Activated naive CD8-positive, alpha-beta T cell treated with anti-CD3 and anti-CD28 coated beads for 36 hours (primary cell): ENCODE measurements around the gene FAM240B. TPM values are rescaled to one million over a fixed set of nuclear protein-coding genes. Genes with fewer than 3 reads are reported as not detected.

Source experiments
- DNase-seq: peaks from one replicate; pipeline ENCODE4 v3.0.0; 2021
- H3K27ac Mint-ChIP-seq: one replicate; pipeline ENCODE4 v1.8.0; 2022; ENCODE audit warnings: mild to moderate bottlenecking, moderate library complexity, mixed read lengths
- H3K27me3 Mint-ChIP-seq: one replicate; pipeline ENCODE4 v1.8.0; 2022; ENCODE audit warnings: mild to moderate bottlenecking, mixed read lengths
- H3K36me3 Mint-ChIP-seq: one replicate; pipeline ENCODE4 v1.8.0; 2021; ENCODE audit warnings: mild to moderate bottlenecking, mixed read lengths
- H3K4me1 Mint-ChIP-seq: one replicate; pipeline ENCODE4 v1.8.0; 2021; ENCODE audit warnings: mixed read lengths
- H3K4me3 Mint-ChIP-seq: one replicate; pipeline ENCODE4 v1.8.0; 2022; ENCODE audit warnings: mild to moderate bottlenecking, moderate library complexity, mixed read lengths
- H3K9me3 Mint-ChIP-seq: one replicate; pipeline ENCODE4 v1.8.0; 2022; ENCODE audit warnings: mixed read lengths
- total RNA-seq, 2 experiments: library from RNA; stranded (reverse); gene quantifications; one replicate each; pipeline ENCODE4 v1.2.3, GENCODE V29; 2021

Gene FAM240B
- total RNA-seq, 2 experiments from 2014 or later = not detected

DNA sequence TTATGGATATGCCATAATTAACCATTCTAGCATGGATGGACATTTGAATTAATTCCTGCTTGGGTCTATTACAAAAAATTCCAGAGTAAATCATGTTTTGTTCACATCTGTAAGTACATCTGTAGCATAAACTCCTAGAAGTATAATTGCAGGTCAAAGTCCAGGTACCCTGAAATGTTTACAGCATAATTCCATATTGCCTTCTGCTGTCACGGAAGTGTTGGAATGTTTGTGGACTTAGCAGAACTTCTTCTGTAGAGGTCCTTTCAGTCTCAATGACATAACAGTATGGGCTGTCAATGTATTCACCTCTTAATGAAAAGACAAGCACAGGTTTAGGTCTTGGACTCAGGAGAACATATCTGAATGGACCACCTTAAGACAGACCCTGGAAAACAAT, 1.8 kb downstream of the FAM240B start:
- Mint-ChIP-seq H3K27me3 (peaks cover 11% of the 10 kb centered on the region), H3K9me3 (no peaks in the 10 kb centered on the region), H3K27ac (no peak overlapping the region), H3K4me3 (no peak overlapping the region), H3K4me1 (no peaks in the 10 kb centered on the region), H3K36me3 (no peaks in the 10 kb centered on the region)
- no peak for DNase-seq

DNA sequence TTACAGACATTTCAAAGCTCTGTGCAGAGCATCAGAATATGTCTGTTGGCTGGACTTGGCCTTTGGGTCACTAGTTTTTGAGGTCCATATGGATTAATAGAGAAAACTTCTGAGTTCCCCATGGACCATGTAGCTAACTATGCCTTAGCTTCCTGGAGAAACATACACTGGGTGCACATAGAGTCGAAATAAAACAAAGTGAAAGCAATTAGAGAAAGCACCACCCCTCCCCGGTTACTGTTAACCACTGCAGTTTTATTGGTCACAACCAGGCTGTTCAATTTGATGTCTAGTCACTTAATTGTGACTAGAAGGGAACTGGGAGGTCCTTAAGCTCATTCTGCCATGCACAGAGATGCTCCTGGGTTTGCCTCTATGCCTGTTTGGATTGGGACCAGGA, 4.2 kb downstream of the FAM240B start:
- no peaks in the 10 kb centered on the region for H3K36me3 Mint-ChIP-seq
- no peaks in the 10 kb centered on the region for H3K9me3 Mint-ChIP-seq
- no peak for DNase-seq
- no peaks in the 10 kb centered on the region for H3K4me1 Mint-ChIP-seq
- H3K27ac Mint-ChIP-seq = no peak overlapping the region
- H3K27me3 Mint-ChIP-seq = peaks cover 26% of the 10 kb centered on the region
- no peak overlapping the region for H3K4me3 Mint-ChIP-seq

DNA sequence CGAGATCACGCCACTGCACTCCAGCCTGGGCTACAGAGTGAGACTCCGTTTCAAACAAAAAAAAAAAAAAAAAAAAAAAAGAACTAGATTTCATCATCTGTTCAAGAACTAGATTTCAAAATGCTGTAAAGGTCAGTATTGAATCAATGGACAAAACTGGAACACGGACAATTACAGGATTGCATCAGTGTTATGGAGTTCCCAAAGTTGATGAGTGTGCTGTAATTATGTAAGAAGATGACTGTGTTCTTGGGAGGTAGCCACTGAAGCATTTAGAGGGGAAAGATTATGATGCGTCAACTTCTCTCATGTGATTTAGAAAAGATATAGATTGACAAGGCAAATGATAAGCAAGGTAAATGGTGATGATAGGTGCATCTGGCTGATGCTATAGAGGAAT, 6.5 kb downstream of the FAM240B start:
- Mint-ChIP-seq H3K4me1 (no peaks in the 10 kb centered on the region), H3K9me3 (no peaks in the 10 kb centered on the region), H3K27me3 (peaks cover 26% of the 10 kb centered on the region), H3K4me3 (no peak overlapping the region), H3K36me3 (no peaks in the 10 kb centered on the region), H3K27ac (no peak overlapping the region)
- DNase-seq = no peak

DNA sequence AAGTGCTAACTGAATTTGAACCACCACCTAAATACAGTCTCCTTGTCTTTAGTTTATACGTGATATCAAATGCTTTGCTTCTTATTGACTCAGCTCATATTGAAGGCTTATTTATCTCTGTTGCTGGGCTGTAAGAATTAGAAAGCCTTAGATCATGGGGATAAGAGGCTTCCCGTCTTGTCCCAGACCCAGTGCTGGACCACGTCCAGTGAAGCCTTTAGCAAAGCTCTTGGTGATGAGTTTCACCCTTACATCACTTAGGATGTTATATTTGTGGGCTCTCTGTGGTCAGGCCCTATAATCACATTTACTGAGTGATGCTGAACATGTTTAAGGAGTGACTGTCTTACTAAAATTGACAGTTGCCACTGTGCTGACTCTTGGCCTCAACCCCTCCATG, 11.2 kb downstream of the FAM240B start:
- no peaks in the 10 kb centered on the region for H3K4me1 Mint-ChIP-seq
- no peak overlapping the region for H3K27ac Mint-ChIP-seq
- no peaks in the 10 kb centered on the region for H3K36me3 Mint-ChIP-seq
- DNase-seq = no peak
- peaks cover 28% of the 10 kb centered on the region for H3K27me3 Mint-ChIP-seq
- H3K9me3 Mint-ChIP-seq = no peaks in the 10 kb centered on the region
- H3K4me3 Mint-ChIP-seq = no peak overlapping the region

DNA sequence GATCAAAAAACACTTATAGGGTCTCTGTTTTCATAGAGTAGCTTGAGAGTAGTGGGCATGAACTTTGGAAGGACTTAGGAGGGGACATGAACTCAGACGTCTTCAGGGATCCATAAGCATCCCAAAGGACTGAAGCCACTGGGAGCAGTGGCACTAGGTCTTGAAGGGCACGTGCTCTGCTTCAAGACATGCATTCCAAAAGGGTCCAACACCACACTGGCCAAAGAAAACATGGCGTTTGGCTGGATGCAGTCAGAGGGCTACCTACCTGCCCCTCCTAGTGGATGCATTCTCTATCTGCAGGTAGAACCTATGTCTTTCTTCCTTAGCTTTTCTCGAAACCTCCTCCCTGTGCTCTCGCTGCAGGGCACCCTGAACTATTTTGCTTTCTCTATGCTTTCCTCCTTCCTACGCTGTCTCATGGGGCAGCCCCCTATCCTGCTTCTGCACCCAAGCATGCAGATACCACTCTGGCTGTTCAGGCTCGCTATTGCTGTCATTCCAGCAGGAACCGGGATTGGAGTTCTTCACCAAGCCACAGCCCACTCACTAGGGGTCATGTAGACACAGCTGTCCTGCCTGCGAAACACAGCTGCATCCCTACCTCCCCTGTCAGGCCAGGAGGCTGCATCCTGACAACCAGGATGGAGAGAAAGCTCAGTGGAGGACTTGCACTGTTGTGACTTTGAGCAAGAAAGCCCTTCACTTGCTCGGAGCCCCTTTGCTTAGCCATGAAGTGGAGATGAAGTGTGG, 11.9 kb downstream of the FAM240B start:
- Mint-ChIP-seq H3K36me3 (no peaks in the 10 kb centered on the region), H3K27ac (no peak overlapping the region), H3K4me1 (no peaks in the 10 kb centered on the region), H3K9me3 (no peaks in the 10 kb centered on the region), H3K4me3 (no peak overlapping the region), H3K27me3 (peaks cover 33% of the 10 kb centered on the region)
- no peak for DNase-seq

DNA sequence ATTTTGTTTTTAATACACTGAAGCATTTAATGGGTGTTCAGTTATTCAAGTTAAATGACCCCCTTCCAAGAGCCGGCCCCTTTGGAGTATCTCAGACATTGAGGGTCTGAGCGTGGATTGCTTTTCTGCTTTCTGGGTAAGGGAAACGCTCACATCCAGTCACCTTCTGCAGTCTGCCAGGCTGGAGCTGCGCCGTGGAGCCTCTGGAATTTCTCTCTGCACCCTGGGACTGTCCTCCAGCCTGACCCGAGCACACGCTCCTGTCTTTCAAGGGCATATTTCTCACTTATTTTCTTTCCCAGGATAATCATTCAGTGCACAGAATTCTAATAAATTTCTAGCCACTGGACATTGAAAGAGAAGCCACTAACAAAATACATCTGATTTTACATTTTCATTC, 13.4 kb downstream of the FAM240B start:
- H3K36me3 Mint-ChIP-seq = no peaks in the 10 kb centered on the region
- H3K9me3 Mint-ChIP-seq = no peaks in the 10 kb centered on the region
- no peak for DNase-seq
- H3K4me1 Mint-ChIP-seq = no peaks in the 10 kb centered on the region
- peaks cover 21% of the 10 kb centered on the region for H3K27me3 Mint-ChIP-seq
- H3K27ac Mint-ChIP-seq = no peak overlapping the region
- H3K4me3 Mint-ChIP-seq = no peak overlapping the region

DNA sequence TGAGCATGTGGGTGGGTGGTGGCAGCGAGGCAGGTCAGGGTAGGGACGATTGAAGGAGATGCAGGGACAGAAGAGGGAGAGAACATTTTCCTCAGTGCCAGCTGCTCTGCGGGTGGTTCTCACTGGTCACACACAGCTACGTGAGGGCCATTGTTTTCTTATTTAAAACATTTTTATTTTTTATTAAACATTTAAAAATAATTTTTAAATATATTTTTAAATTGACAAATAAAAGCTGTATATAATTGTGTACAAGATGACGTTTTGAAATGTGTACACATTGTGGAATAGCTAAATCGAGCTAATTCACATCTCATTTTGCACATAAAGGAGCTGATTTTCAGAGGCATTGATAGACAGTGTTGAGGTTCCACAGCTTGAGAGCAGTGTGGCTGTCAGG, 14.0 kb downstream of the FAM240B start:
- Mint-ChIP-seq H3K4me1 (no peaks in the 10 kb centered on the region), H3K9me3 (no peaks in the 10 kb centered on the region), H3K36me3 (no peaks in the 10 kb centered on the region), H3K4me3 (no peak overlapping the region), H3K27ac (no peak overlapping the region), H3K27me3 (peaks cover 15% of the 10 kb centered on the region)
- no peak for DNase-seq

DNA sequence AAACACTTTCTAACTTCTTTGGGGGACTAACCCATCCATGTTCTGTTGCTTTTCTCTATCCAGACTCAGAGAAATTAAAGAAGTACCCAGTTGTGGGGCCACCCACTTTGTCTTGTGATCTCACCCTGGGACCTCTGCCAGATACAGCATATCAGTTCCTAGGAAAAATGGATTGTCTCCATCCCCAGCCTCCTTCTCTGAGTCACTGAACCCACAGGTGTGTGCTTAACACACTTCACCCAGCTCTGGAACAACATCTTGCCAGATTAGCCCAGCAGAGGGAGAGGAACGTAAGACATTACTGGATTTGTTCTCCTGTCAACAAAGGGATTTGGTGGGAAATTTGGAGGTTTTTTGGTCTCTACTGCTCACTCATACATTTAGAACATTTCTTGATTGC, 19.2 kb downstream of the FAM240B start:
- Mint-ChIP-seq H3K4me3 (no peak overlapping the region), H3K27me3 (peaks cover 11% of the 10 kb centered on the region), H3K9me3 (no peaks in the 10 kb centered on the region), H3K36me3 (no peaks in the 10 kb centered on the region), H3K27ac (no peak overlapping the region), H3K4me1 (no peaks in the 10 kb centered on the region)
- DNase-seq = no peak

DNA sequence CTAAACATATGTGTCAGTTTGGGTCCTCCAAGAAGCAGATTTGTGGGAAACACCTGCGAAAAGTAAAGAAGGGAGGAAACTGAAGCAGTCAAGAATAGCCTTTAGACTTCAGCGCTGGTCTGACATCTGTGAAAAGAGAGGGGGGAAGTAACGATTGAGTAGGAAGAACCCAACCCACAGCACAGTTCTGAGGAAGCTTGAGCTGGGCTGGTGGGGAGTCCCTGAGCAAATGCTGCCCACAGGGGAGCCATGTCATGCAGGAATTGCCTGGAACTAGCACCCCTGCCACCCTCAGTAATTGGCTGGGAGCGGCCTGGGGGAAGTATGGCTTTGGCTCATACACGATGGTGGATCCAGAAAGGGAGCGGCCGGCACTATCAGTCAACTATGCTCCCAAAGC, 20.6 kb downstream of the FAM240B start:
- H3K9me3 Mint-ChIP-seq = no peaks in the 10 kb centered on the region
- H3K4me3 Mint-ChIP-seq = no peak overlapping the region
- H3K27me3 Mint-ChIP-seq = peaks cover 6% of the 10 kb centered on the region
- H3K27ac Mint-ChIP-seq = no peak overlapping the region
- no peak for DNase-seq
- H3K36me3 Mint-ChIP-seq = no peaks in the 10 kb centered on the region
- H3K4me1 Mint-ChIP-seq = no peaks in the 10 kb centered on the region

DNA sequence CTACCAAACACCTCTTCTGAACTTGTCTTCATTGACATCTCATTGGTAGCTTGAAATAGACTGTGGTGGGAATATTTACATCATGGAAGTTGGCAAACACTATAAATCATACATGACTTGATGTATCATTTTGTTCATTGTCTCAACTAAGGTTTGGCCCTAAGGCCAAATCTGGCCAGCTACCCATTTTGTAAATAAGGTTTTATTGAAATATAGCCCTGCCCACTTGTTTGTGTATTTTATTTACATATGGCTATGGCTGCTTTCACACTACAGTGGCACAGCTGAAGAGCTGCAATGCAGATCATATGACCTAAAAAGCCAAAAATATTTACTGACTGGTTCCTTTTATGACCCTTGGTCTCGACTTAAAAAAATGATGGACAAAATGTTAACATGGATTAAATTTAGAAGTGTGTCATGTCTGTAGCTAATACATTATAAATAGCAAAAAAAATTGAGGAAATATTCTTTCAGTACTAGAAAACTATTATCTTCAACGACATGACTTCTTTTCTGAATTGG, 22.1 kb downstream of the FAM240B start:
- Mint-ChIP-seq H3K9me3 (no peaks in the 10 kb centered on the region), H3K4me1 (no peaks in the 10 kb centered on the region), H3K27ac (no peak overlapping the region), H3K36me3 (no peaks in the 10 kb centered on the region), H3K27me3 (peaks cover 7% of the 10 kb centered on the region), H3K4me3 (no peak overlapping the region)
- DNase-seq = no peak

DNA sequence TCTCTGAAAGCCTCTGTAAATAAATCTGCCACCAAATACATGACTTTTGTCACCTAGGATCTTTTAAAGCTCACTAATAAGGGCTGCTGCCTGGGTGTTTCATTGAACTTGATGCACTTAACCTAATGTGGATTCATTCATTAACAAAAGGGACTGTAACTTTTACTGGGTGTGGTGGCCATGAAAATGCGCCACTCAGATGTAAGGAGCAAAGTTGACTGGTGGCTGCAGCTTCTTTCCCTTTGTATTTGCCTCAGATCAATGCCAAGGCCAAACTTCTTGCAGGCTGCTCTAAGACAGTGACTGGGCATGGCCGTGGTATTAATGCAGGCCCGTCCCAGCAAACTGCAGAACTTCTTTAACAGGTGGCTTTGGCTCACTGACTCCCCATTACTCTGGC, 22.9 kb downstream of the FAM240B start:
- Mint-ChIP-seq H3K4me1 (no peaks in the 10 kb centered on the region), H3K27ac (no peak overlapping the region), H3K36me3 (no peaks in the 10 kb centered on the region), H3K27me3 (peaks cover 10% of the 10 kb centered on the region), H3K4me3 (no peak overlapping the region), H3K9me3 (no peaks in the 10 kb centered on the region)
- DNase-seq = no peak

DNA sequence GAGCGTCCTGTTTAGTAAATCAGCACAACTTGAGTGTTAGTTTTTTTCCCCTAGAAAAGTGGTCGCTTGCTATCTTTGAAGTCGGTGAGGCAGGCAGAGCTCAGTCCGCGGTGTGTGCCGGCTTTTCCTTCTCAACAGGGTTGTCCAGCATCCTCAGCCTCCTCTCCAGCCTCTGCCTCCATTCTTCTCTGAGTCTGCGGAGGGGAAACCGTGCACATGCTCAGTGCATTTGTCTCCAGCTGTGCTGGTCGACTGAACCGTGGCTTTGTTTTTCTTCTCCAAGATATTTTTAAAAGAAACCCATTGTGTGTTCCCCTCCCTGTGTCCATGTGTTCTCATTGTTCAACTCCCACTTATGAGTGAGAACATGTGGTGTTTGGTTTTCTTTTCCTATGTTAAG, 25.3 kb downstream of the FAM240B start:
- H3K4me3 Mint-ChIP-seq = no peak overlapping the region
- peaks cover 10% of the 10 kb centered on the region for H3K27me3 Mint-ChIP-seq
- no peaks in the 10 kb centered on the region for H3K9me3 Mint-ChIP-seq
- no peak overlapping the region for H3K27ac Mint-ChIP-seq
- H3K4me1 Mint-ChIP-seq = peaks cover 2% of the 10 kb centered on the region
- DNase-seq = no peak
- H3K36me3 Mint-ChIP-seq = no peaks in the 10 kb centered on the region

DNA sequence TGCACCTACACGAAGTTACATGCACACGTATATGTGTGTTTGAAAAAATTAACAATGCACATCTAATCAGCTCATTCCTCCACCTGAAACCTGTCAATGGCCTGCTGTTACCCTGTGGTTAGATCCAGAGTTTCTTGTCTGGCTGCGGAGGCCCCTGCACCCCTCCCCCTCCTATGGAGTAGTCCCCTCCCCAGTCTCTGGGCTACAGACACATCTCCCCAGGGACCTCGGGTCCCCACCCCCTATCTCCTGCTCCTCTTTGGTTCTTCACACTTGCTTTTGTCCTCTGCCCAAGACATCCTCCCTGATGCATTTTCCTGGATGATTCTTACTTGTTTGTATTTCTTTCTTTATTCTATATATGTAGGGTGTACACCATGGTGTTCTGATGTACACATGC, 27.2 kb downstream of the FAM240B start:
- peaks cover 15% of the 10 kb centered on the region for H3K27me3 Mint-ChIP-seq
- H3K4me1 Mint-ChIP-seq = peaks cover 2% of the 10 kb centered on the region
- H3K4me3 Mint-ChIP-seq = no peak overlapping the region
- H3K36me3 Mint-ChIP-seq = no peaks in the 10 kb centered on the region
- no peak for DNase-seq
- no peak overlapping the region for H3K27ac Mint-ChIP-seq
- H3K9me3 Mint-ChIP-seq = no peaks in the 10 kb centered on the region

DNA sequence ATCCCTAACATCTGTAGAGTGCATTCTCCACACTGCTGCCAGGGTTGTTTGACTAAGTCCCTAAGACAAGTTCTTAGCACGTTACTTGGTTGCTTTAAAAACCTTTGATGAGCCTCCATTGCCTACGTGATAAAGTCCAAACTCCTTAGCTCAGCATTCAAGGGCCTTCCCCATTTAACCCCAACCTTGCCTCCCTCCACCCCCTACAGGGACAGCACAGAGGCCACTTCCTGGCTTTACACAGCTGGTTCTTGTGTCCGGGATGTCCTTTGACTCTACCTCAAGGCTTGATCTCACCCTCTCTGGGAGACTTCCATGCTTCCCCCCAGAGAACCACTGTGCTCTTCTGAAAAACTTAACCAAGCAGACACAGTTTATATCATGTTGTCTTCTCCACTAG, 29.4 kb downstream of the FAM240B start:
- Mint-ChIP-seq H3K4me3 (no peak overlapping the region), H3K36me3 (no peaks in the 10 kb centered on the region), H3K27me3 (peaks cover 27% of the 10 kb centered on the region), H3K4me1 (peaks cover 2% of the 10 kb centered on the region), H3K27ac (no peak overlapping the region), H3K9me3 (no peaks in the 10 kb centered on the region)
- DNase-seq = no peak

DNA sequence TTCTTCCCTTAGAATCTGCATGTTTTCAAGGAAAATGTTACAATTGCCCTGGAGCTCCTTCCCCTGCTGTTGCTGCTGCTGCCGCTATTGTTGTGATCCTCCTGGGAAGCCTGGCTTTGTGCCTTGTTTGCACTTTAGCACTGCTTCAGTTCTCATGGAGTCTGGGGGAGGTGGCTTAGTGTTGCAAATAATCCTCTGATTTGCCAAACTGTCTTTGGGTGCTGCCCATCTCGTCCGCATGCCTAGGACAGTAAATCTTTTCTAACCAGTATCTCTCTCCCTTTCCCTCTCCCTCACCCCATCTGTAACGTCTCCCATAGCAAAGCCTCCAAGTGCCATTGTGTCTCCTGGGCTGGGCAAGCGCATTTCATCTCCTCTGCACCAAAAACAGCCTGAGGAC, 30.3 kb downstream of the FAM240B start:
- H3K27ac Mint-ChIP-seq = no peak overlapping the region
- peaks cover 2% of the 10 kb centered on the region for H3K4me1 Mint-ChIP-seq
- DNase-seq = no peak
- no peaks in the 10 kb centered on the region for H3K9me3 Mint-ChIP-seq
- peaks cover 30% of the 10 kb centered on the region for H3K27me3 Mint-ChIP-seq
- H3K4me3 Mint-ChIP-seq = no peak overlapping the region
- no peaks in the 10 kb centered on the region for H3K36me3 Mint-ChIP-seq

DNA sequence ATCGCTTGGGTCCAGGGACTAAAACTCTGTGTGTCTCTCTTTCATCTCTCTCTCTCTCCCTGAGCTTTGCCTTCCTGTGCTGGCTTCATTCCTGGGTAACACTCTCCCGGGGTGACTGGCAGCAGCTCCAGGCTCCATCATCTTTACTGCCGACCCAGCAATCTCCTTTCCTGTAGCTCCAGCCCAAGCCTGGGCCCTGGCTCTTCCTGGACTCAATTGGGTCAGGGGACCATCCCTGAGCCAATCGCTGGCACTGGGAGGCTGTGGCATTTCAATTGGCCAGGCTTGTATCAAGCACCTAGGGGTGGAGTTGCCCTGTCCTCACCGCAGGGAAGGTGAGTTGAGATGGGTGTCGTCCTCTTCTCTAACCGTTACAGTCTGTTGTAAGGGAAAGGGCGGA, 31.9 kb downstream of the FAM240B start:
- peaks cover 2% of the 10 kb centered on the region for H3K4me1 Mint-ChIP-seq
- no peak overlapping the region for H3K4me3 Mint-ChIP-seq
- no peak for DNase-seq
- no peaks in the 10 kb centered on the region for H3K36me3 Mint-ChIP-seq
- H3K27me3 Mint-ChIP-seq = peaks cover 25% of the 10 kb centered on the region
- H3K9me3 Mint-ChIP-seq = no peaks in the 10 kb centered on the region
- no peak overlapping the region for H3K27ac Mint-ChIP-seq
